Activated CD4-positive, alpha-beta memory T cell treated with anti-CD3 and anti-CD28 coated beads for 36 hours (primary cell): Measurements from ENCODE around the gene LAD1. TPM values are rescaled to one million over a fixed set of nuclear protein-coding genes. Genes with fewer than 3 reads are reported as not detected.

Experiments used
- CTCF ChIA-PET: fragments of 350-600 bp; sonication (Branson Sonifier 250); formaldehyde crosslinking; loops from one replicate; lab custom pipeline; 2021; ENCODE audit warnings: antibody characterized with exemption, inconsistent platforms; lab: Charles Lee
- POLR2A ChIA-PET: fragments of 350-600 bp; sonication (Branson Sonifier 250); formaldehyde crosslinking; loops from one replicate; lab custom pipeline; 2021; ENCODE audit warnings: antibody characterized with exemption; lab: Charles Lee
- DNase-seq: peaks from one replicate; pipeline ENCODE4 v3.0.0-alpha.2; 2020
- H3K27ac Mint-ChIP-seq: one replicate; pipeline ENCODE4 v1.8.0; 2021; ENCODE audit warnings: mixed read lengths
- H3K27me3 Mint-ChIP-seq: one replicate; pipeline ENCODE4 v1.8.0; 2021; ENCODE audit warnings: mixed read lengths
- H3K36me3 Mint-ChIP-seq: one replicate; pipeline ENCODE4 v1.8.0; 2021; ENCODE audit warnings: mixed read lengths
- H3K4me1 Mint-ChIP-seq: one replicate; pipeline ENCODE4 v1.8.0; 2021; ENCODE audit warnings: low read depth, mixed read lengths
- H3K4me3 Mint-ChIP-seq: one replicate; pipeline ENCODE4 v1.8.0; 2021; ENCODE audit warnings: mild to moderate bottlenecking, mixed read lengths
- H3K9me3 Mint-ChIP-seq: one replicate; pipeline ENCODE4 v1.8.0; 2021; ENCODE audit warnings: mixed read lengths
- intact Hi-C: fragments of 100-400 bp; cut with micrococcal nuclease; formaldehyde crosslinking; loops from one replicate; pipeline ENCODE4 v1.15.1; 2023
- total RNA-seq, 2 experiments: library from RNA; stranded (reverse); gene quantifications; one replicate each; pipeline ENCODE4 v1.2.3, GENCODE V29; 2021

LAD1 gene
- total RNA-seq, 2 experiments from 2014 or later = not detected

GRCh38 chr1:201418461-201418860 lies 19.3 kb upstream of the LAD1 start:
- Mint-ChIP-seq H3K9me3 (no peaks in the 10 kb centered on the region), H3K4me3 (no peak overlapping the region), H3K36me3 (no peaks in the 10 kb centered on the region), H3K27me3 (peaks cover 3% of the 10 kb centered on the region), H3K27ac (no peak overlapping the region), H3K4me1 (no peaks in the 10 kb centered on the region)
- CTCF ChIA-PET = interaction anchor here (1.1 to 1.2 kb wide), 2 partner anchors 9 to 12 kb away, joined by 3 read pairs; no protein-coding TSS in a partner anchor
- intact Hi-C loops = no loop called here
- POLR2A ChIA-PET = no interaction called here
- DNase-seq = no peak

- intact Hi-C loops = no loop called here
- H3K36me3 Mint-ChIP-seq = no peaks in the 10 kb centered on the region
- ChIA-PET POLR2A (no interaction called here), CTCF (no interaction called here)
- DNase-seq = no peak
- no peaks in the 10 kb centered on the region for H3K9me3 Mint-ChIP-seq
- no peaks in the 10 kb centered on the region for H3K4me1 Mint-ChIP-seq
- H3K4me3 Mint-ChIP-seq = no peak overlapping the region
- no peak overlapping the region for H3K27ac Mint-ChIP-seq
- peaks cover 3% of the 10 kb centered on the region for H3K27me3 Mint-ChIP-seq
Observed at GRCh38 chr1:201414051-201414738, 15.1 kb upstream of the LAD1 start.

- no peaks in the 10 kb centered on the region for H3K9me3 Mint-ChIP-seq
- H3K4me1 Mint-ChIP-seq = no peaks in the 10 kb centered on the region
- DNase-seq = no peak
- ChIA-PET CTCF (interaction anchor here (1.0 kb wide), 2 partner anchors 14 to 21 kb away, joined by 3 read pairs; no protein-coding TSS in a partner anchor), POLR2A (interaction anchor here (0.6 kb wide), 1 partner anchor 529 kb away, joined by 3 read pairs; no protein-coding TSS in a partner anchor)
- H3K27me3 Mint-ChIP-seq = no peaks in the 10 kb centered on the region
- no peak overlapping the region for H3K27ac Mint-ChIP-seq
- intact Hi-C loops = no loop called here
- no peak overlapping the region for H3K4me3 Mint-ChIP-seq
- H3K36me3 Mint-ChIP-seq = no peaks in the 10 kb centered on the region
Observed at GRCh38 chr1:201411292-201411691, 12.2 kb upstream of the LAD1 start.

- Mint-ChIP-seq H3K27ac (no peak overlapping the region), H3K36me3 (no peaks in the 10 kb centered on the region), H3K27me3 (no peaks in the 10 kb centered on the region), H3K4me1 (no peaks in the 10 kb centered on the region), H3K9me3 (no peaks in the 10 kb centered on the region), H3K4me3 (no peak overlapping the region)
- CTCF ChIA-PET = interaction anchor here (0.6 to 2.4 kb wide), 11 partner anchors 9 to 844 kb away, joined by 3 to 7 read pairs (median 3); partner anchors contain the start of gene TNNI1
- no peak for DNase-seq
- intact Hi-C loops = loop anchor here (5.0 kb wide), 1 partner anchor 157 kb away; no protein-coding TSS in a partner anchor
- POLR2A ChIA-PET = interaction anchor here (1.1 kb wide), 1 partner anchor 17 kb away, joined by 3 read pairs; no protein-coding TSS in a partner anchor
Observed at GRCh38 chr1:201409440-201409839, 10.3 kb upstream of the LAD1 start.

GRCh38 chr1:201408834-201409200 lies 9.7 kb upstream of the LAD1 start:
- H3K36me3 Mint-ChIP-seq = no peaks in the 10 kb centered on the region
- DNase-seq = no peak
- POLR2A ChIA-PET = interaction anchor here (1.1 kb wide), 1 partner anchor 18 kb away, joined by 3 read pairs; no protein-coding TSS in a partner anchor
- intact Hi-C loops = loop anchor here (5.0 kb wide), 1 partner anchor 157 kb away; no protein-coding TSS in a partner anchor
- no peaks in the 10 kb centered on the region for H3K9me3 Mint-ChIP-seq
- CTCF ChIA-PET = interaction anchor here (0.6 to 2.4 kb wide), 11 partner anchors 9 to 843 kb away, joined by 3 to 7 read pairs (median 3); partner anchors contain the start of gene TNNI1
- H3K27me3 Mint-ChIP-seq = no peaks in the 10 kb centered on the region
- H3K27ac Mint-ChIP-seq = no peak overlapping the region
- H3K4me3 Mint-ChIP-seq = no peak overlapping the region
- no peaks in the 10 kb centered on the region for H3K4me1 Mint-ChIP-seq

GRCh38 chr1:201408176-201408833 lies 9.2 kb upstream of the LAD1 start:
- no peak overlapping the region for H3K27ac Mint-ChIP-seq
- H3K9me3 Mint-ChIP-seq = no peaks in the 10 kb centered on the region
- ChIA-PET CTCF (interaction anchor here (0.6 to 2.4 kb wide), 5 partner anchors 8 to 154 kb away, joined by 3 to 7 read pairs (median 3); no protein-coding TSS in a partner anchor), POLR2A (interaction anchor here (1.1 kb wide), 1 partner anchor 19 kb away, joined by 3 read pairs; no protein-coding TSS in a partner anchor)
- H3K27me3 Mint-ChIP-seq = no peaks in the 10 kb centered on the region
- intact Hi-C loops = loop anchor here (5.0 kb wide), 1 partner anchor 156 kb away; no protein-coding TSS in a partner anchor
- H3K4me3 Mint-ChIP-seq = no peak overlapping the region
- H3K36me3 Mint-ChIP-seq = no peaks in the 10 kb centered on the region
- peak; percentile 83 for DNase-seq
- no peaks in the 10 kb centered on the region for H3K4me1 Mint-ChIP-seq

GRCh38 chr1:201406831-201407406 lies 7.8 kb upstream of the LAD1 start:
- ChIA-PET CTCF (interaction anchor here (0.6 to 1.1 kb wide), 2 partner anchors 11 to 215 kb away, joined by 3 to 4 read pairs; no protein-coding TSS in a partner anchor), POLR2A (no interaction called here)
- Mint-ChIP-seq H3K9me3 (no peaks in the 10 kb centered on the region), H3K36me3 (no peaks in the 10 kb centered on the region), H3K27me3 (no peaks in the 10 kb centered on the region), H3K4me1 (no peaks in the 10 kb centered on the region), H3K4me3 (no peak overlapping the region), H3K27ac (no peak overlapping the region)
- intact Hi-C loops = loop anchor here (5.0 kb wide), 1 partner anchor 155 kb away; no protein-coding TSS in a partner anchor
- no peak for DNase-seq

- ChIA-PET CTCF (interaction anchor here (0.9 to 1.5 kb wide), 3 partner anchors 20 to 151 kb away, joined by 3 to 6 read pairs (median 3); no protein-coding TSS in a partner anchor), POLR2A (no interaction called here)
- intact Hi-C loops = loop anchor here (5.0 kb wide), 1 partner anchor 153 kb away; no protein-coding TSS in a partner anchor
- no peak for DNase-seq
- no peaks in the 10 kb centered on the region for H3K36me3 Mint-ChIP-seq
- no peak overlapping the region for H3K4me3 Mint-ChIP-seq
- no peaks in the 10 kb centered on the region for H3K4me1 Mint-ChIP-seq
- peaks cover 5% of the 10 kb centered on the region for H3K27me3 Mint-ChIP-seq
- H3K27ac Mint-ChIP-seq = no peak overlapping the region
- no peaks in the 10 kb centered on the region for H3K9me3 Mint-ChIP-seq
Observed at GRCh38 chr1:201405484-201405831, 6.3 kb upstream of the LAD1 start.

GRCh38 chr1:201404722-201405483 lies 5.8 kb upstream of the LAD1 start:
- Mint-ChIP-seq H3K27me3 (peaks cover 11% of the 10 kb centered on the region), H3K9me3 (no peaks in the 10 kb centered on the region), H3K27ac (no peak overlapping the region), H3K4me1 (no peaks in the 10 kb centered on the region), H3K4me3 (no peak overlapping the region), H3K36me3 (no peaks in the 10 kb centered on the region)
- DNase-seq = no peak
- CTCF ChIA-PET = interaction anchor here (0.9 to 1.5 kb wide), 3 partner anchors 19 to 150 kb away, joined by 3 to 6 read pairs (median 3); no protein-coding TSS in a partner anchor
- intact Hi-C loops = loop anchor here (5.0 kb wide), 1 partner anchor 153 kb away; no protein-coding TSS in a partner anchor
- POLR2A ChIA-PET = no interaction called here

GRCh38 chr1:201404055-201404454 lies 4.9 kb upstream of the LAD1 start:
- POLR2A ChIA-PET = no interaction called here
- Mint-ChIP-seq H3K27me3 (peaks cover 13% of the 10 kb centered on the region), H3K27ac (no peak overlapping the region), H3K4me1 (no peaks in the 10 kb centered on the region), H3K4me3 (no peak overlapping the region), H3K9me3 (no peaks in the 10 kb centered on the region), H3K36me3 (no peaks in the 10 kb centered on the region)
- intact Hi-C loops = no loop called here
- no peak for DNase-seq
- CTCF ChIA-PET = interaction anchor here (1.2 kb wide), 1 partner anchor 77 kb away, joined by 3 read pairs; no protein-coding TSS in a partner anchor

- intact Hi-C loops = no loop called here
- Mint-ChIP-seq H3K27me3 (peaks cover 19% of the 10 kb centered on the region), H3K4me1 (no peaks in the 10 kb centered on the region), H3K36me3 (no peaks in the 10 kb centered on the region), H3K4me3 (no peak overlapping the region), H3K9me3 (no peaks in the 10 kb centered on the region), H3K27ac (no peak overlapping the region)
- CTCF ChIA-PET = interaction anchor here (1.2 kb wide), 1 partner anchor 78 kb away, joined by 3 read pairs; no protein-coding TSS in a partner anchor
- DNase-seq = no peak
- POLR2A ChIA-PET = no interaction called here
Observed at GRCh38 chr1:201403359-201403758, 4.2 kb upstream of the LAD1 start.
